ENCODE measurements around the gene CEACAM1.
"Not testable (repeated sequence)": the region's sequence is repeated elsewhere in the genome, so short reads cannot be mapped to it uniquely, and the experiment has no call there.

Gene CEACAM1

GRCh38 chr19:42472402-42473147, 55.7 kb downstream of the CEACAM1 start:
- DNase-seq = no peak

- no peak for DNase-seq
Observed at GRCh38 chr19:42471554-42472249, 56.6 kb downstream of the CEACAM1 start.

- no peak for DNase-seq
Observed at GRCh38 chr19:42469311-42470235, 58.7 kb downstream of the CEACAM1 start.

- no peak for DNase-seq
Observed at GRCh38 chr19:42468273-42468796, 59.9 kb downstream of the CEACAM1 start.

- DNase-seq = no peak
Observed at GRCh38 chr19:42467183-42467760, 61.0 kb downstream of the CEACAM1 start.

- DNase-seq = no peak
Observed at GRCh38 chr19:42466521-42467182, 61.6 kb downstream of the CEACAM1 start.

GRCh38 chr19:42465827-42466280, 62.4 kb downstream of the CEACAM1 start:
- DNase-seq = no peak

GRCh38 chr19:42461700-42462324, 66.5 kb downstream of the CEACAM1 start:
- DNase-seq = no peak

- not testable (repeated sequence) for DNase-seq
Observed at GRCh38 chr19:42461231-42461630, 67.0 kb downstream of the CEACAM1 start.

- DNase-seq = no peak
Observed at GRCh38 chr19:42459926-42460325, 68.4 kb downstream of the CEACAM1 start.
